Right atrium auricular region (tissue), 2 donors: ENCODE measurements around the gene TMEM200A. TPM values are rescaled to one million over a fixed set of nuclear protein-coding genes. Genes with fewer than 3 reads are reported as not detected.

Experiments
- DNase-seq: peaks from one replicate; pipeline ENCODE4 v3.0.0-alpha.2; 2019; ENCODE audit warnings: low spot score
- H3K27ac ChIP-seq, 2 donors: fragments of 200-600 bp; sonication (generic); 1 replicate in 1 of 2; 2 replicates in 1 of 2; pipeline ENCODE4 v1.5.1; 2016 to 2019
- H3K27me3 ChIP-seq, 2 donors: fragments of 200-600 bp; sonication (generic); one replicate each; pipeline versions ENCODE4 v1.5.1 to v1.6.0; 2017 to 2019
- H3K36me3 ChIP-seq: fragments of 200-600 bp; sonication (generic); one replicate; pipeline ENCODE4 v1.5.1; 2016
- H3K4me1 ChIP-seq, 2 donors: fragments of 200-600 bp; sonication (generic); one replicate each; pipeline versions ENCODE4 v1.5.1 to v1.6.0; 2017 to 2019
- H3K4me3 ChIP-seq, 2 donors: fragments of 200-600 bp; sonication (generic); 1 replicate in 1 of 2; 2 replicates in 1 of 2; pipeline ENCODE4 v1.5.1; 2017 to 2019; ENCODE audit warnings: mild to moderate bottlenecking in 1 of 2, moderate library complexity in 1 of 2
- H3K9me3 ChIP-seq, 2 donors: fragments of 200-600 bp; sonication (generic); one replicate each; pipeline ENCODE4 v1.5.1; 2019
- total RNA-seq, 2 donors: library from RNA; depleted of rRNA; stranded (reverse); fragments of >200 nt; gene quantifications; one replicate each; pipeline ENCODE4 v1.1.0, GENCODE V29; 2016
- TF ChIP-seq, protein P1 (sequence below), 2 donors: fragments of 200-600 bp; sonication (generic); IDR thresholded peaks; one replicate each; pipeline ENCODE4 v1.5.1; 2019; ENCODE audit warnings: antibody characterized with exemption in 2 of 2

Gene TMEM200A
- total RNA-seq, 2 donors from 2014 or later: 0.63 TPM; not detected in 1

DNA sequence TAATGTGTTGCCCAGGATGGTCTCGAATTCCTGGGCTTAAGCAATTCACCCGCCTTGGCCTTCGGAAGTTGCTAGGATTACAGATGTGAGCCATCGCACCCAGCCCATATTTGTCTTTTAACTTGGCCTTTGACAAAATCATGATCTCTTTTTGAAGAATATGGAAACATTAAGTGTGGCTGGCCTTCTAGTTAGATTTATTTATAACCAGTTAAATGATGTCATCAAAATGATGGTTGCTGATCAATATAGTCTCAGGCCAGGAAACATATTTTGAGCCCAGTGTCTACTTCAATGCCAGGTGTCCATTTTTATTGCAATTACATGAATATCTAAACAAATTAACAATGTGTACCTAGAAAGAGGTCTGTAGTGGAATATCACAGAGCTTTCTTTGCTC lies 69.4 kb downstream of the TMEM200A start:
- H3K4me1 ChIP-seq: no peaks in the 10 kb centered on the region
- TF ChIP-seq, protein P1, sequence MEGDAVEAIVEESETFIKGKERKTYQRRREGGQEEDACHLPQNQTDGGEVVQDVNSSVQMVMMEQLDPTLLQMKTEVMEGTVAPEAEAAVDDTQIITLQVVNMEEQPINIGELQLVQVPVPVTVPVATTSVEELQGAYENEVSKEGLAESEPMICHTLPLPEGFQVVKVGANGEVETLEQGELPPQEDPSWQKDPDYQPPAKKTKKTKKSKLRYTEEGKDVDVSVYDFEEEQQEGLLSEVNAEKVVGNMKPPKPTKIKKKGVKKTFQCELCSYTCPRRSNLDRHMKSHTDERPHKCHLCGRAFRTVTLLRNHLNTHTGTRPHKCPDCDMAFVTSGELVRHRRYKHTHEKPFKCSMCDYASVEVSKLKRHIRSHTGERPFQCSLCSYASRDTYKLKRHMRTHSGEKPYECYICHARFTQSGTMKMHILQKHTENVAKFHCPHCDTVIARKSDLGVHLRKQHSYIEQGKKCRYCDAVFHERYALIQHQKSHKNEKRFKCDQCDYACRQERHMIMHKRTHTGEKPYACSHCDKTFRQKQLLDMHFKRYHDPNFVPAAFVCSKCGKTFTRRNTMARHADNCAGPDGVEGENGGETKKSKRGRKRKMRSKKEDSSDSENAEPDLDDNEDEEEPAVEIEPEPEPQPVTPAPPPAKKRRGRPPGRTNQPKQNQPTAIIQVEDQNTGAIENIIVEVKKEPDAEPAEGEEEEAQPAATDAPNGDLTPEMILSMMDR (IDR thresholded peaks at IDR 0.05): no peak
- H3K9me3 ChIP-seq: no peaks in the 10 kb centered on the region
- no peak overlapping the region for H3K4me3 ChIP-seq
- H3K27me3 ChIP-seq: no peaks in the 10 kb centered on the region
- no peak for DNase-seq
- H3K27ac ChIP-seq: no peak overlapping the region
- no peaks in the 10 kb centered on the region for H3K36me3 ChIP-seq

DNA sequence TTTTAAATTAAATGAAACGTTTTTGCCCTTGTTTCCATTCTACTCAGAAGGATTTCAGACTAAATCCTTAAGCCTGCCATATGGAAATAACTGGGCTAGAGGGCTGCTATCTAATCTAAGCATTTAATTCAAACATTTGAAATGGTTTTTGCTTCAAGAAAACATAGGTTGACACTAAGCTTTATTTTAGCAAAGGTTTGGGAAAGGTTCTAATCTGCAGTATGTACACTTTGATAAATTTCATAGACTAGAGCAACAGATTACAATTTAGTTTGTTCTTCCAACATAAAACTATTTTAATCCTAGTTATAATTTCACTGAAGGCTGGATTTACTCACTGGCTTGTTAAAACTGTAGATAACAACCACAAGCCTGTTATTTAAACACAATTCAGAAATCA lies 72.1 kb downstream of the TMEM200A start:
- no peak for DNase-seq
- no peak overlapping the region for H3K27ac ChIP-seq
- TF ChIP-seq, protein P1 (IDR thresholded peaks at IDR 0.05): no peak
- no peaks in the 10 kb centered on the region for H3K36me3 ChIP-seq
- H3K27me3 ChIP-seq: no peaks in the 10 kb centered on the region
- H3K4me3 ChIP-seq: no peak overlapping the region
- H3K9me3 ChIP-seq: no peaks in the 10 kb centered on the region
- no peaks in the 10 kb centered on the region for H3K4me1 ChIP-seq

DNA sequence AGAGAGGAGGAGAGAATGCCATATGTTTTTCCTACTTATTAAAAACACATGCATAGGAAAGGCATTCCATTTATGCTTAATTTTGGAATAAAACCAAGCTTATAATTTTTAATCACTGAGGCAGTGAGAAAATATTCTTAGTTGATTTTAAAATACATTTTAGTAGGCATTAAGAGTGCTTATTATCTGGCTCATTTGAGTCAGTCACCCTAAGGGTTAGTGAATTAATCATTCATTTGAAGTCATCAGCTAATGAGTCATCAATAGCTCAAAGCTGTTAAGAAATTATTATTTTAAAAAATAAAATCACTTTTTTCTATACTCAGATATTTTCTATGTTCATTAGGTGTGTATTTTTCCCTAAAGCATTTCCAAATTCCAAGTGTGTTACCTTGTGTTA lies 81.6 kb downstream of the TMEM200A start:
- H3K4me1 ChIP-seq: no peaks in the 10 kb centered on the region
- no peaks in the 10 kb centered on the region for H3K9me3 ChIP-seq
- no peaks in the 10 kb centered on the region for H3K27me3 ChIP-seq
- no peaks in the 10 kb centered on the region for H3K36me3 ChIP-seq
- DNase-seq: no peak
- TF ChIP-seq, protein P1 (IDR thresholded peaks at IDR 0.05): no peak
- H3K27ac ChIP-seq: no peak overlapping the region
- no peak overlapping the region for H3K4me3 ChIP-seq

DNA sequence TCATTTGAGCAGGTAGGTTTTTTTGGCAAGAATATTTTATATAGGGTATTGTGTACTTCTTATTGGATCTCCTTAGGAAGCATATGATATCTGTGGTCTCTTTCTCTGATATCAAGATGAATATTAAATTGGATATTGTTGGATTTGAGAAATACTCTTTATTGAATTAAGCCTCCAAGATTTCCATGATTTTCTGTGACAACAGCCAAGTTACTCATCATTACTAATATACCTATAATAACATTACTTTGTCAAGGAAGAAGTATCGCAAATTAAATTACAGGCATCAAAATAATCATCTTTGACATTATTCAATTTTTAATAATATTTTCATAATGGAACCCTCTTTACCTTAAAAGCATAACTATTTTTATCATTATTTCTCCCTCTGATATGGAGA lies 86.5 kb downstream of the TMEM200A start:
- no peak for DNase-seq
- Histone ChIP-seq H3K27me3 (no peaks in the 10 kb centered on the region), H3K36me3 (no peaks in the 10 kb centered on the region), H3K27ac (no peak overlapping the region), H3K4me3 (no peak overlapping the region), H3K9me3 (no peaks in the 10 kb centered on the region), H3K4me1 (no peaks in the 10 kb centered on the region)
- TF ChIP-seq, protein P1 (IDR thresholded peaks at IDR 0.05): no peak

DNA sequence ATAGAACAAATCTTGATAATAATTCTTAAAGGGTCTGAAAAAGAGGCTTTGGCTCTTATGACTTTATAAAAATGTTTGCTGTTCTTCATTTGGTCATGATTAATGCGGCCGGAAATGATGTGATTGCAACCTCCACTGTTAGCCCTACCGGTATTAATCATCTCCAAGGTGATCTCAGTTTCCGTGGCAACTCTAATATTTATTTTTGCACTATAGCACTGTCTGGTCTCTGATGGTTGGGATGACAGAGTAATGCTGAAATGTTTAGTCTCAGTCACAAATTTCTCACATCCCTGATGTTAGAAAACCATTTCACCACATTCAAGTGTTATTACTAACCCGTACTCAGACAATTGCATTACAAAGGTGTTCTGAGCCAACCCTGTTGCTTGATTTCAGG lies 87.4 kb downstream of the TMEM200A start:
- Histone ChIP-seq H3K27ac (no peak overlapping the region), H3K9me3 (no peaks in the 10 kb centered on the region), H3K4me1 (no peaks in the 10 kb centered on the region), H3K36me3 (no peaks in the 10 kb centered on the region), H3K4me3 (no peak overlapping the region), H3K27me3 (no peaks in the 10 kb centered on the region)
- TF ChIP-seq, protein P1 (IDR thresholded peaks at IDR 0.05): no peak
- no peak for DNase-seq

DNA sequence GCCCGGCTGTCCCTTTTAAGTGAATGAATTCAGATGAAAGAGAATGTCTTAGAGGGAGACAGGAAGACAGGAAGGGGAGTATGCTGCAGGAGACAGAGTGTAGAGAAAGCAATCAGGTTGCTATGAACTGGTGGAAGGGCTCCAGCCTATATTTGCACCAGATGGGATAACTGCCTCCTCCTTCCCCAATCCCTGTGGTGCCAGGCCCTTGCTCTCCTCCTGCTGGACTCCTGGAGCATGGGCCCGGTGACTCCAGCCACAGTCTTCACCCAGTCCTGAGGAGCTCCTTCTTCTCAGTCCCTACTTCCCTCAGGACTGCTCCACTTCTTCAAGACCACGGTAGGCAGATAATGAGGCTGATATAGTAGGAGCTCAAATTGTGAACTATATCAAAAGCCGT lies 91.8 kb downstream of the TMEM200A start:
- TF ChIP-seq, protein P1 (IDR thresholded peaks at IDR 0.05): no peak
- no peaks in the 10 kb centered on the region for H3K9me3 ChIP-seq
- no peak overlapping the region for H3K4me3 ChIP-seq
- H3K36me3 ChIP-seq: no peaks in the 10 kb centered on the region
- no peak overlapping the region for H3K27ac ChIP-seq
- no peaks in the 10 kb centered on the region for H3K27me3 ChIP-seq
- H3K4me1 ChIP-seq: no peaks in the 10 kb centered on the region
- DNase-seq: no peak
